Ramos (cell line): ENCODE data around the gene SV2C.
"Not testable (repeated sequence)": the region's sequence is repeated elsewhere in the genome, so short reads cannot be mapped to it uniquely, and the experiment has no call there.

Experiments
- in situ Hi-C: fragments of 300-500 bp; cut with MboI; formaldehyde crosslinking; loops from one replicate; pipeline ENCODE4 v1.14.3; 2022; ENCODE audit warnings: low sequenced_read_pairs; ENCODE audit not compliant: unreplicated experiment

The SV2C gene

GRCh38 chr5:76082772-76083554, at the start of gene SV2C:
SV2C (plus strand) TSS chr5:76083383; CDS start chr5:76131751, 48,368 bp downstream.
- in situ Hi-C loops: no loop called here

- in situ Hi-C loops: not testable (repeated sequence)
Measured at GRCh38 chr5:76037736-76038151, 45.4 kb upstream of the SV2C start.

GRCh38 chr5:76038212-76038611, 45.0 kb upstream of the SV2C start:
- in situ Hi-C loops: no loop called here

GRCh38 chr5:76040806-76041205, 42.4 kb upstream of the SV2C start:
- in situ Hi-C loops: no loop called here

GRCh38 chr5:76041863-76042262, 41.3 kb upstream of the SV2C start:
- in situ Hi-C loops: no loop called here

- in situ Hi-C loops: no loop called here
Measured at GRCh38 chr5:76046741-76047140, 36.4 kb upstream of the SV2C start.

GRCh38 chr5:76050134-76050533, 33.0 kb upstream of the SV2C start:
- in situ Hi-C loops: no loop called here

GRCh38 chr5:76062502-76063041, 20.6 kb upstream of the SV2C start:
- in situ Hi-C loops: no loop called here

- in situ Hi-C loops: no loop called here
Measured at GRCh38 chr5:76065258-76065657, 17.9 kb upstream of the SV2C start.

- in situ Hi-C loops: no loop called here
Measured at GRCh38 chr5:76069061-76069735, 14.0 kb upstream of the SV2C start.

- in situ Hi-C loops: no loop called here
Measured at GRCh38 chr5:76074487-76075065, 8.6 kb upstream of the SV2C start.

- in situ Hi-C loops: no loop called here
Measured at GRCh38 chr5:76081811-76082771, 1.1 kb upstream of the SV2C start.

- in situ Hi-C loops: no loop called here
Measured at GRCh38 chr5:76083555-76084495, 642 bp downstream of the SV2C start.

GRCh38 chr5:76084496-76085242, 1.5 kb downstream of the SV2C start:
- in situ Hi-C loops: no loop called here

GRCh38 chr5:76085243-76085579, 2.0 kb downstream of the SV2C start:
- in situ Hi-C loops: no loop called here

GRCh38 chr5:76086095-76086494, 2.9 kb downstream of the SV2C start:
- in situ Hi-C loops: no loop called here

GRCh38 chr5:76089156-76089555, 6.0 kb downstream of the SV2C start:
- in situ Hi-C loops: not testable (repeated sequence)

GRCh38 chr5:76091351-76091750, 8.2 kb downstream of the SV2C start:
- in situ Hi-C loops: no loop called here
